ENCODE data around the gene DRAXIN. TPM values are rescaled to one million over a fixed set of nuclear protein-coding genes. Genes with fewer than 3 reads are reported as not detected.

The DRAXIN gene, protein sequence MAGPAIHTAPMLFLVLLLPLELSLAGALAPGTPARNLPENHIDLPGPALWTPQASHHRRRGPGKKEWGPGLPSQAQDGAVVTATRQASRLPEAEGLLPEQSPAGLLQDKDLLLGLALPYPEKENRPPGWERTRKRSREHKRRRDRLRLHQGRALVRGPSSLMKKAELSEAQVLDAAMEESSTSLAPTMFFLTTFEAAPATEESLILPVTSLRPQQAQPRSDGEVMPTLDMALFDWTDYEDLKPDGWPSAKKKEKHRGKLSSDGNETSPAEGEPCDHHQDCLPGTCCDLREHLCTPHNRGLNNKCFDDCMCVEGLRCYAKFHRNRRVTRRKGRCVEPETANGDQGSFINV
- total RNA-seq (2014; rRNA removed; shearing (Covaris generic)), result 0.14 and 1.4 TPM in 2 replicates

DNA sequence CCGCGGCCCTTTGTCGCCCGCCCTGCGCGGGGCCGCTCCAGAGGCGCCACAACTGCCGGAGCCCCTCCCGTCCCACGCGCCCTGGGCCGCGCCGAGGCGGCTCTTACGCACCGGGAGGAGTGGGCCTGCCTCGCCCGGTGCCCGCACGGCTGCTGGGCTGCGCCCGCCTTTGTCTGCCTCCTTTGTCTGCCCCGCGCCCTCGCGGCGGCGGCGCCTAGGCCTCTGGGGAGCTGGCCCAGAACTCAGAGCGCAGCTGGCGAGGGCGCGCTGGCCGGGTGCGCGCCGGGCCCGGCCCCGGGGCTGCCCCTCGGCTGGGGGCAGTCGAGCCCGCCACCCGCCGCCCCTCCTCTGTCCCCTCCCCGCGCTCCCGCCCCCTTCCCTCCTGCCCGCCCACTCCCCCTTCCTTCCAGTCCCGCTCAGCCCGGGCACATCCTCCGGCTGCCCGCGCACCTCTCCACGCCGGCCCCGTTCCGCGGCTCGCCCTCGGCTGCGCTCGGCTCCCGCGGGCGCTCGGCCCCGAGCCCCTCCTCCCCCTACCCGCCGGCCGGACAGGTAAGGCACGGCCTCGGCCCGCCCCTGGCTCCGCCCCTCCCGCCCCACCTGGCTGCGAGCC lies at the start of gene DRAXIN:
TSS of gene DRAXIN (plus strand) at position 409 of the 613 bp plus-strand sequence. CDS start 14,549 bp downstream, outside the sequence.
- DNase-seq (ENCODE audit: low spot score), result no peak
- in situ Hi-C loops (cut with HindIII; ENCODE audit: low sequenced_read_pairs), result no loop called here

DNA sequence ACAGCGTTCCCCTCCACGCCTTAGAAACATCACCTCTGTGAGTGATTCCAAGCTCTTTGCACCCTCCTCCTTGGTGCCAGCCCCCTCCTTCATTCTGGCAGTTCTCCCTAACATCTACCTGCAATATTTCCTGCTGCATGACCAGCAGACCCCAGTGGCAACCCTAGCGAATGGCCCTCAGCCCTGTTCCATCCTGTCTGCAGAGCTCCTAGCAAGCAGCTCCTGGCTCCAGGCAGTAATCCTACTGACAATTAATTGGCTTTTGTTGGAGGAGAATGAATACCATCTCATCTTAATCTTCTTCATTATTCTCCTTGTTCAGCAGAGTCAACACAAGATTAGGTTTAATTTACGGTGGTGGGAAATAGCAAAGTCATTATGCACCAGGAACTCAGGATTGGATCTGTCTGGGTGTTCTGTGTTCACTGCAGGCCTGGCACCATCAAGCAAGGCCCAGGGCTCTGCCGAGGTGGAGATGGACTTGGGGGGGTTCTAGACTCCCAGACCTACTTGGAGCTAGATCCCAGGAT lies 49.7 kb upstream of the DRAXIN start:
- DNase-seq (ENCODE audit: low spot score), result no peak
- in situ Hi-C loops (cut with HindIII; ENCODE audit: low sequenced_read_pairs), result loop anchor here (25.0 kb wide), 1 partner anchor 155 kb away; the partner anchor contains the start of gene DISP3

DNA sequence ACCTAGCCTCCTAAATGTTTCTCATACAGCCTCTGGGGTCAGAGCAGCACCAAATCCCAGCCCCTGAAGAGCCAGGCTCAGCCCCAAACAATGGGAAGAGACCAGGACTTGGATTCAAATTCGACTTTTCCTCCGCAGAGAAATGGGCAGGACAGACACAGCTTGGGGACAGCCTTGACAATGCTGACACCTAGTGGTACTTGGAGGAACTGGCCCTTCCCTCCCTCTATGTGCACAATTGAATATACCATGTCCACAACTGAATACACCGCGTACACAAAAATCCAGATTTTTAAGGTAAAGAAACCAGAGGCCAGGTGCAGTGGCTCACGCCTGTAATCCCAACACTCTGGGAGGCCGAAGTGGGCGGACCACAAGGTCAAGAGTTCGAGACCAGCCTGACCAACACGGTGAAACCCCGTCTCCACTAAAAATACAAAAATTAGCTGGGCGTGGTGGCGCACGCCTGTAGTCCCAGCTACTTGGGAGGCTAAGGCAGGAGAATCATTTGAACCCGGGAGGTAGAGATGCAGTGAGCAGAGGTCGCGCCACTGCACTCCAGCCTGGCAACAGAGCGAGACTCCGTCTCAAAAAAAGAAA lies 49.0 kb upstream of the DRAXIN start:
- DNase-seq (ENCODE audit: low spot score), result peak; percentile 76
- in situ Hi-C loops (cut with HindIII; ENCODE audit: low sequenced_read_pairs), result loop anchor here (25.0 kb wide), 1 partner anchor 155 kb away; the partner anchor contains the start of gene DISP3

DNA sequence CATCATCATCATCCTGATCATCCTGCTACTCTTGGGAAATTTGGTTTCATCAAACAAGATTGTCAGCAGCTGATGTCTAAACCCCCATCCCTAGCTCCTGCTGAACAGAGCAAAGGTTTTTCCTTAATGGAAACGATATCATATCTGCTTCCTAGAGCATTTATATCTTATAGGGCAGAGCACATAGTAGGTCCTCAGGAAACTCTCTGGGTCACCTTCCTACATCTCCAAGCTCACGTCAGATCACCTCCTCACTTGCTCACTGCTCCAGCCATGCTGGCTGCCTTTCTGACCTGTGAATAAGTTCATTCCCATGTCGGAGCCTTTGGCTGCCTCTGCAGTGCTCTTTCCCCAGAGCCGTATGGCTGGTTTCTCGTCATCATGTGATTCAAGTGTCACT lies 47.7 kb upstream of the DRAXIN start:
- DNase-seq (ENCODE audit: low spot score), result no peak
- in situ Hi-C loops (cut with HindIII; ENCODE audit: low sequenced_read_pairs), result loop anchor here (25.0 kb wide), 1 partner anchor 156 kb away; the partner anchor contains the start of gene DISP3

DNA sequence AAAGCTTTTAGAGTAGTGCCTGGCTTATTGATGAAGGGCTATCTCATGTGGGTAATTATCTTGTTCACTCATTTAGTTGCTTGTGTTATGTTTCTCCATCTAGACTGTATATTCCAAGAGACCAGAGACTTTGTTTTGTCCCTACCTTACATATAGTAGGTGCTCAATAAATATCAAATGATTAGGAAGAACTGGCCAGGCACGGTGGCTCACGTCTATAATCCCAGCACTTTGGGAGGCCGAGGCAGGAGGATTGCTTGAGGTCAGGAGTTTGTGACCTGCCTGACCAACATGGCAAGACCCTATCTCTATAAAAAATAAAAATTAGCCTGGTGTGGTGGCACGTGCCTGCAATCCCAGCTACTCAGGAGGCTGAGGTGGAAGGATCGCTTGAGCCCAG lies 46.2 kb upstream of the DRAXIN start:
- in situ Hi-C loops (cut with HindIII; ENCODE audit: low sequenced_read_pairs), result loop anchor here (25.0 kb wide), 1 partner anchor 158 kb away; the partner anchor contains the start of gene DISP3
- no peak for DNase-seq (ENCODE audit: low spot score)

DNA sequence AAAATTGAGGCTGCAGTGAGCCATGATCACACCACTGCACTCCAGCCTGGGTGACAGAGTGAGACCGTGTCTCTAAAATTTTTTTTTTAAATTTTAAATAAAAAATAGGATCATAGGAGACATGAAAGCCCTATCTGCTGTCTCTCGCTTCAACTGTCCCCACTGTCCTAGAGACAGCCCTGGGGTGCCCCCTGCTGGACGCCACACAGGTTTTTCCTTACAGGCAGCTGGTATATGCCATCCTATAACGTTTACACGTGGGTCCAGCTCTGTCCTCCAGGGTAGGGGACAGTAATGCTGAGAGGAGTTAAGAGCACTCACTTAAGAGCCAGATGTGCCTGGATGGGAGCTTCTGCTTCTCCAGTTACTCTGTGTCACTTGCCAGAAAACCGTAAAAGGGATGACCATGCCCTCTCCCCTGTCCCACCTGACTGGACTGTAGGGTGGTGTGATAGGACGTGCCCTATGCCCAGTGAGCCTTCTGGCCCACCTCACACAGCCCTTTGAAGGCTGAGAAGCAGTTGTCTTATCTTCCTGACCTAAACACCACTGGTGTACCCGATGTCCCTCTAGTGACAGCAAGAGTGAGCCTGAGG lies 45.7 kb upstream of the DRAXIN start:
- in situ Hi-C loops (cut with HindIII; ENCODE audit: low sequenced_read_pairs), result loop anchor here (25.0 kb wide), 1 partner anchor 158 kb away; the partner anchor contains the start of gene DISP3
- DNase-seq (ENCODE audit: low spot score), result peak; percentile 86

DNA sequence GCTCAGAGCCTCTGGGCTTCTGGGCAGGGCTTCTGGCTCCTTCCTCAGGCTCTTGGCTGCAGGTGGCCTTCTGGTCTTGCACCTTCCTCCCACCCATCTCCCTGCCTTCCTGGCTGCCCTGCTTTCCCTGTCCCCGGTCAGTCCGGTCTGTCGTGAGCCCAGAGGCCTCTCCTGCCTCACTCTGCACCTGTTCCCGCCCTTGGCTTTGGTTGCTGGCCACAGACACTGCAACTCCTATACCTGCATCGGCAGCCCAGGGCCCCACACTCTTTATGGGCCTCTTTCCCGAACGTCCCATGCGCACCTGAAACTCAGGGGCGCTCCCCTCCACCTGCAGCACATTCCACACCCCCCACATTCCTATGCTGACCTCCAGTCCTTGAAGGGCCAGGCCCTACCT lies 45.2 kb upstream of the DRAXIN start:
- no peak for DNase-seq (ENCODE audit: low spot score)
- in situ Hi-C loops (cut with HindIII; ENCODE audit: low sequenced_read_pairs), result loop anchor here (25.0 kb wide), 1 partner anchor 159 kb away; the partner anchor contains the start of gene DISP3

DNA sequence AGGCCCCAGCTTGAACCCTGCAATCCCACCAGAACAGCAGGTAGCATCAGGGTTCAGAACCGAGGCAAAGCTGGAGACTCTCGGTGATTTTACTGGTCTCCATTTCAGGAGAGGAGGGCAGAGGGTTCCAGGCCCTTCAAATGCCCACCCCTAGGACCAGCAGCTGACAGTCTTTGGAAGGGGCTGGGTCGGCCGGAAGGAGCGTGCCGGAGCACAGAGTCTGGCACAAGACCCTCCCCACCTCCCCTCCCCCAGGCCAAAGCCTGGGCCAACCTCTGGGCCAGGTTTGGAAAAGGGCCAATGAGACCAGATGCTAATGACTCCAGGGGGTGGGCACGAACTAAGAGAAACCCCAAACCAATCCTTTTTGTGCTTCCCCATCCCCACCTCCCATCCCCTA lies 44.2 kb upstream of the DRAXIN start:
- in situ Hi-C loops (cut with HindIII; ENCODE audit: low sequenced_read_pairs), result loop anchor here (25.0 kb wide), 1 partner anchor 160 kb away; the partner anchor contains the start of gene DISP3
- DNase-seq (ENCODE audit: low spot score), result no peak

DNA sequence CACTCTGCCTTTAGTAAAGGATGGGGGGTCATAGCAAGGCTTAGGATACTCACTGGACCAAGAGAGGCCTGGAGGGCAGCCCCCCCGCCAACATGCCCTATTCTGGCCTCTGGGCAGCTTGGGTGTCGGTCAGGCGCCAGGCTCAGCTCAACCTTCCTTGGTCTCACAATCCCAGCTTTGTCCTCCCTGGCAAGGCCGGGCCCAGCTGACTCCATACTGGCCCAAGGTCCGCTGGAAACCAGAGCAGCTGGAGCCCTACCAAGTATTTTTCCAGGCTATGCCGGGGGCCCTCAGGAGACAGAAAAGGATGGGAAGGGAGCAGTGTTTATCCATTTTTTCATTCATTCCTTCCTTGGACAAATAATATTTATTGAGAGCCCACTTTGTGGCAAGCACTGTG lies 43.5 kb upstream of the DRAXIN start:
- in situ Hi-C loops (cut with HindIII; ENCODE audit: low sequenced_read_pairs), result loop anchor here (25.0 kb wide), 1 partner anchor 161 kb away; the partner anchor contains the start of gene DISP3
- DNase-seq (ENCODE audit: low spot score), result peak; percentile 59

DNA sequence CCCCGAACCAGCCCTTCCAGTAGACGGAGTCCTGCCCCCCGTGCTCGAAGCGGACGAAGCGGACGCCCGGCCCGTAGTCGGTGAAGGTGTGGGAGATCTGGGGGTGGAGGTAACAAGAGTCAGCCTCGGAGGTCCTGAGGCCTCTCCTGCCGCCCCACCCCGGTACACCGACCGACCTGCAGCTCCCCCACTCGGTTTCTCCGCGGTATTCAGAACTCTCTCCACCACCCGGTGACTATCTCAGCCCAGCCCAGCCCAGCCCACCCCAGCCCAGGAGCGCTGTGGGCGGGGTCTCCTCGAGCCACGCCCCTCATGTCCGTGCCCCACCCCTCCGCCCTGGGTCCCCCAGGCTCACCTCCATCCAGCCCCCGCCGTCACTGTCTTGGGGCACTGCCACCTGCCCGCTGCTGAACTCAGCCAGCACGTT lies 42.8 kb upstream of the DRAXIN start:
- DNase-seq (ENCODE audit: low spot score), result no peak
- in situ Hi-C loops (cut with HindIII; ENCODE audit: low sequenced_read_pairs), result loop anchor here (25.0 kb wide), 1 partner anchor 161 kb away; the partner anchor contains the start of gene DISP3

DNA sequence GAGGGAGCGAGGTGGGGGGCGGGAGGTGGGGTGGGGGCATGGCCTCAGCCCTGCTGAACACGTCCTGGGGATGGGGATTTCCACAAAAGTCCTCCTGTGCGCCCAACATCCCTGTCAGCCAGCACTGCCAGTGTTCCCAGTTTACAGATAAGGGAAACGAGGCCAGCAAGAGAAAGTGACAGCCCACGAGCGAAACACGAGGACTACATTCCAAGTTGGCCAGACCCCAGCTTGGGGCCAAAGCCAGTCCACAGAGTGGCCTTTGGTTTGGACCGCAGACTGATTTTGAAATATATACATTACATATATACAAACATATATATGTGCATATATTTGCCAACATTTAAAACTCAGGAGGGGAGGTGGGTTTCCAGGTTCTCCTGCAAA lies 42.3 kb upstream of the DRAXIN start:
- no peak for DNase-seq (ENCODE audit: low spot score)
- in situ Hi-C loops (cut with HindIII; ENCODE audit: low sequenced_read_pairs), result loop anchor here (25.0 kb wide), 1 partner anchor 162 kb away; the partner anchor contains the start of gene DISP3

DNA sequence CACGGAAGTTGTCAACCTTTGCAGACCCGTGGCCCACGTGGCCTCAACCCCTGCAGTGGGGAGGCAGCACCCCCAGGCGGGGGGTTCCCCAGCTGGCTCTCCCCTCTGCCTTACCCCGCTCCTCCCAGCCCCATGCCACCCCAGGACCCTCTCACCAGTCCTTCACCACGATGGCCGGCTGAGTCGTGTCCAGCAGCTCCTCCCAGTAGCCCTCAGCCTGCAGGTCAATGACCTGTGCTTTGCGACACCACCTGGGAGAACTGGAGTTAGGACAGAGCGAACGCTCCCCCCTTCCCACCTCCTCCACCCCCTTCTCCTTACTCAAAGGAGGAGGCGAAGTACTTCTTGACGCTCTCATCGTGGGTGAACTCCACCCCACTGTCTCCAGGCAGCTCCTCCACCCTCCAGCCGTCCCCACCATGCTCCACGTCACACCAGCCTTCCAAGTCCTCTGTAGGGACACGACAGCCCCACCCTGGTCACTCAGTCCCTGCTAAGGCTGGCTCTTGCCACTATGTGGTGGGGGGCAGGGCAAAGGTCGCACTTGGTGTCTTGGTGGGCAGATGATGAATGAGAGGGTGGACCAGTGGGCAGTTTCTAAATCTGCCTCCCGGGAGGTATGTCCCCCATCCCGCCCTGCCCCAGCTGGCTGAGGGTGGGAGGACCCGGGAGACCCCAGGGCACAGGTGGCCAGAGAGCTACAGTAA lies 41.7 kb upstream of the DRAXIN start:
- DNase-seq (ENCODE audit: low spot score), result no peak
- in situ Hi-C loops (cut with HindIII; ENCODE audit: low sequenced_read_pairs), result loop anchor here (25.0 kb wide), 1 partner anchor 162 kb away; the partner anchor contains the start of gene DISP3

DNA sequence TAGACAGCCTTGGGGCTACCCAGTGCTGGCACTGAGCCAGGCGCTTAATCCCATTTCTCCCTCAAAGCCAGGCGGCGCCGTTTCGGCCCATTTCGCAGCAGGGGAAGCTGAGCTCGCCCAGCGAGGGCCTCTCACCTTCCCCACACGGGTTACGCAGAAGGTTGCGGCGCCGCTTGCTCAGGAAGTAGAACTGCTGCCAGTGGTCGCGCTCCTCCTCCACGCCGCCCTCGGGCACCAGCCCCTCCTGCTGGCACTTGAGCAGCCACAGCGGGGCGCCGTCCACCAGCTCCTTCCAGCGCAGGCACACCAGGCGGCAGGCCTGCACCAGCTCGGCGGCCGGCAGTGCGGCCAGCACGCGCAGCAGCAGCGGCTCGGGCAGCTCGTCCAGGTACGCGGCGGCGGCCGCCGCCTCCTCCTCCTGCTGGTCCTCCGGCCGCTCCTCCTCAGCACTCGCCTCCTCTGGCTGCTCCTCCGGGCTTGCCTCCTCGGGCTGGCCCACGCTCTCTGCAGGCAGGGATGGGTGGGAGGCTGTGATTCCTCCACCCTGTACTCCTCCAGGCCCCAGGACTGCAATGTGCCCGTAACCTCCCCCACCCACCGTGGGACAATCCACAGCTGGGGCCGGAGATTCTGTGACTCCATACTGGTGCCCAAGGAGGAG lies 41.0 kb upstream of the DRAXIN start:
- peak; percentile 62 for DNase-seq (ENCODE audit: low spot score)
- in situ Hi-C loops (cut with HindIII; ENCODE audit: low sequenced_read_pairs), result no loop called here

DNA sequence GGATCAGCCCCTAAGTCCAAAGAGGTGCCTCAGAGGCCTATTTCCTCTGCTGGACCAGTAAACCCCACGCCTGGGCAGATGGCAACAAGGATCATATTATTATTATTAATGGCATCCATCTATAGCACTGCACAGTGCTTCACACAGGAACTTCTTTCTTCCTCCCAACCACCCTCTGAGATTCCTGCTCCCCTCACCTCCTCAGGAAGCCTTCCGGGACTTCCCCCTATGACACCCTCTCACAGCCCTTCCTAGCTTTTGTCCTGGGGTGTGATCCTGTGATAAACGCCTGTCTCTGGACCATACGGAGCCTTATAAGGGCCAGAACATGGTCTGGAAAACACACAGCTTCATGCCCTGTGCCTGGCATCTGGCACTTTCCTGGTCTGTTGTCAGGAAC lies 40.5 kb upstream of the DRAXIN start:
- no peak for DNase-seq (ENCODE audit: low spot score)
- in situ Hi-C loops (cut with HindIII; ENCODE audit: low sequenced_read_pairs), result no loop called here

DNA sequence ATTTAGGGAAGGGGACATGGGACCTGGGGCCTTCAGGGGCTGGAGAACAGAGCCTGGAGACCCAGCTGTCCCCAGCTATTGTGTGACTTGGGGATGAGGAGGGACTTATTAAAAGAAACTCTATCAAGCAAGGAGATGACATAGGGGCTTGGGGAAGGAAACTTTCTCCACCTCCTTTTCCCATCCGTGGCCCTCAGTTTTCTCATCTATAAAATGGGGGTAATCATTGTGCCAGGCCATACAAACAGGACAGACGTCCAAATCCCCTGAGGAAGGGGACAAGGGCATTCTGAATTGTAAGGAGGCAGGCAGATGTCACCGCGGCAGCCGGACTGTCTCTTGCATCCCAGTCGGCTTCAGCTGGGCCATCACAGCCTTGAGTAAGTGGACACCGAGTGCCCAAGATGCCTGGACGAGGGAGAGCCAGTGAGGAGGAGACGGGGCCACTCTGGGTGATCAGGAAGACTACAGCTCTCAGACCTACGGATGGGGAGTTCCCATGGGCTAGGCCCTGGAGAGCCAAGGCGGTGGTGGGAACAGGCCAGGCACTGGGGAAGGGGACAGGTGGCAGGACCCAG lies 39.2 kb upstream of the DRAXIN start:
- DNase-seq (ENCODE audit: low spot score), result no peak
- in situ Hi-C loops (cut with HindIII; ENCODE audit: low sequenced_read_pairs), result no loop called here

DNA sequence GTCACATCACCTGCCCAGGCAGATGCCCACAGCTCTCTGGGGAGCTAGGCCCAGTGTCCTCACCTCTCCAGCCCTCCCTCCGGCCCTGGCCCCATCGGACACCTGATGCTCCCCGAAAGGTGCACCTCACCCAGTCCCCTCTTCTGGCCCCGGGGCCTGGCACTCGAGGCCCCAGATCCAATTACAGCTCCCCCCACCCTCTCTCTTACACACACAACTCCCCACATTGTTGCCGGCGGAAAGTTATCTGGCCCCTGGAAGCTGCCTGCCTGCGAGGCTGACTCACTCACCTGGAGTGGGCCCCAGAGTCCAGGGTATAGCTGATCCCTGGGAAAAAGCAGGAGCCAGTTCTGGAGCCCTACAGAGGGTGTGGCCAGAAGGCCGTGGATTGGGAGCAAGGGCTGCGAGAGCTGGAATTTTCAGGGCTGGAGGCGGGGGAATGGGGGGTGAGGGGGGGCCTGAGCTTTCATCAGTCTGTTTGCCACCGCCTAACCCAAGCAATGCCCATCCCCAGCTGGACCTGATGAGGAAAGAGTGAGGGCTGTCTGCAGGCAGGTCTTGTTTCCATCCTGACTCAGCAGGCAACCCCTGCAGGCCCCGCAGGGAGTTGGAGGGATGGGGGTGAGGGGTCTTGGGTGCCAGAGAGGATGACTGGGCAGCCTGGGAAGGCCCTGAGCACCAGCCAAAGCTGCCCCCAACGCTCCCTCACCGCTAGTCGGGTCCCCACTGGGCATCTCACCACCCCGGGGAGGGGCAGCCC lies 38.2 kb upstream of the DRAXIN start:
- in situ Hi-C loops (cut with HindIII; ENCODE audit: low sequenced_read_pairs), result no loop called here
- peak; percentile 47 for DNase-seq (ENCODE audit: low spot score)

DNA sequence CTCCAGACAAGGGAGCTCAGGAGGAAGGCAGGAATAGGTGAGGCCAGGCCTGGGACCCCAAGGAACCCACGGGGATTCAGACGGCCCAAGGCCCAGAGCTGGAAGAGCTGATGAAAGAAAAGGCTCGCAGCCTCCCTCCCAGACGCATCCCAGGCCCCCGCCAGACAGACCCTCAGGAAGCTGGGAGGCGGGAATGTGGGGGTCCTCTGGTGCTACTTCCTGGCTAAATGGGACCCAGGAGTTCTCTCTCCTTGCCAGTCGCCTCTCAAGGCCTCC lies 37.7 kb upstream of the DRAXIN start:
- in situ Hi-C loops (cut with HindIII; ENCODE audit: low sequenced_read_pairs), result no loop called here

More for the DNA sequence above, 37.7 kb upstream of the DRAXIN start:
- no peak for DNase-seq (ENCODE audit: low spot score)
